GM12892 (cell line): Measurements from ENCODE around the gene NKD1.

Experiments used
- DNase-seq: peaks from one replicate; pipeline ENCODE4 v3.0.0; 2011; ENCODE audit not compliant: insufficient read length
- FAIRE-seq: peaks from 2 replicates; lab custom pipeline; 2011; peaks lifted over from hg19 to GRCh38; lab: Jason Lieb, UNC
- POLR2A ChIP-seq: IDR thresholded peaks from 2 replicates; pipeline ENCODE4 v1.6.1; 2011; ENCODE audit warnings: low read depth, low read length, control low read depth
- POLR2AphosphoS5 ChIP-seq: IDR thresholded peaks from 2 replicates; pipeline ENCODE4 v1.6.1; 2011; ENCODE audit warnings: low read depth, low read length, control low read depth
- TAF1 ChIP-seq: IDR thresholded peaks from 2 replicates; pipeline ENCODE4 v1.6.1; 2011; ENCODE audit warnings: low read depth, mild to moderate bottlenecking, control low read depth, low read length, borderline replicate concordance

The NKD1 gene

GRCh38 chr16:50602126-50602525 is 53.9 kb downstream of the NKD1 start:
- FAIRE-seq = no peak
- no peak for TF ChIP-seq POLR2A
- no peak for TF ChIP-seq POLR2AphosphoS5
- no peak for TF ChIP-seq TAF1

GRCh38 chr16:50602531-50603205 is 54.5 kb downstream of the NKD1 start:
- FAIRE-seq (no peak), DNase-seq (no peak)
- no peak for TF ChIP-seq POLR2AphosphoS5
- no peak for TF ChIP-seq TAF1
- TF ChIP-seq POLR2A = no peak

More at GRCh38 chr16:50602126-50602525, 53.9 kb downstream of the NKD1 start:
- DNase-seq = no peak

- TF ChIP-seq TAF1 (no peak), POLR2AphosphoS5 (no peak), POLR2A (no peak)
- no peak for FAIRE-seq
- no peak for DNase-seq
These were observed 55.2 kb downstream of the NKD1 start for GRCh38 chr16:50603206-50604064.

- no peak for TF ChIP-seq TAF1
- no peak for TF ChIP-seq POLR2AphosphoS5
- TF ChIP-seq POLR2A = no peak
- FAIRE-seq (no peak), DNase-seq (no peak)
These were observed 55.8 kb downstream of the NKD1 start for GRCh38 chr16:50604065-50604418.

GRCh38 chr16:50604610-50605009 is 56.4 kb downstream of the NKD1 start:
- DNase-seq (no peak), FAIRE-seq (no peak)
- TF ChIP-seq TAF1 (no peak), POLR2A (no peak), POLR2AphosphoS5 (no peak)

GRCh38 chr16:50605733-50606430 is 57.7 kb downstream of the NKD1 start:
- TF ChIP-seq POLR2A (no peak), TAF1 (no peak), POLR2AphosphoS5 (no peak)
- no peak for FAIRE-seq

GRCh38 chr16:50606431-50607050 is 58.3 kb downstream of the NKD1 start:
- no peak for FAIRE-seq
- DNase-seq = no peak
- TF ChIP-seq TAF1 (no peak), POLR2AphosphoS5 (no peak), POLR2A (no peak)

More at GRCh38 chr16:50605733-50606430, 57.7 kb downstream of the NKD1 start:
- no peak for DNase-seq

GRCh38 chr16:50607051-50607431 is 58.8 kb downstream of the NKD1 start:
- TF ChIP-seq TAF1 (no peak), POLR2A (no peak), POLR2AphosphoS5 (no peak)
- no peak for FAIRE-seq
- DNase-seq = no peak

- DNase-seq = no peak
- no peak for FAIRE-seq
- TF ChIP-seq POLR2A (no peak), TAF1 (no peak), POLR2AphosphoS5 (no peak)
These were observed 59.3 kb downstream of the NKD1 start for GRCh38 chr16:50607447-50607846.

GRCh38 chr16:50607970-50608557 is 59.9 kb downstream of the NKD1 start:
- TF ChIP-seq POLR2A = no peak
- TF ChIP-seq POLR2AphosphoS5 = no peak
- no peak for TF ChIP-seq TAF1
- no peak for DNase-seq
- FAIRE-seq = no peak

GRCh38 chr16:50609049-50609448 is 60.9 kb downstream of the NKD1 start:
- TF ChIP-seq TAF1 (no peak), POLR2A (no peak), POLR2AphosphoS5 (no peak)
- DNase-seq (no peak), FAIRE-seq (no peak)
